ENCODE measurements around the gene PDE4A. TPM values are rescaled to one million over a fixed set of nuclear protein-coding genes. Genes with fewer than 3 reads are reported as not detected.
"Not testable (repeated sequence)": the region's sequence is repeated elsewhere in the genome, so short reads cannot be mapped to it uniquely, and the experiment has no call there.

PDE4A gene
- total and polyA plus RNA-seq, 5 experiments from 2014 or later: 0.33 to 2.5 (median 0.99) TPM

GRCh38 chr19:10404888-10405820 is 15.2 kb upstream of the PDE4A start:
- POLR2A ChIA-PET: interaction anchor here (0.6 to 9.8 kb wide), 8 partner anchors 10 to 285 kb away, joined by 3 to 91 read pairs (median 9); partner anchors contain the start of genes EIF3G, ICAM1 and PDE4A
- no peak for ATAC-seq
- H3K27me3 Mint-ChIP-seq: no peaks in the 10 kb centered on the region
- H3K4me3 Mint-ChIP-seq: peak overlapping the region; percentile 91 to 98 (median 92)
- peak in 1 of 10 donors; percentile 39 for DNase-seq
- no peaks in the 10 kb centered on the region for H3K36me3 Mint-ChIP-seq
- peak overlapping the region; percentile 82 to 98 (median 98) for H3K27ac Mint-ChIP-seq
- peaks cover 34 to 85% (median 81%) of the 10 kb centered on the region in 4 donors for H3K4me1 Mint-ChIP-seq
- H3K9me3 Mint-ChIP-seq: peaks cover 0 to 2% (median 0%) of the 10 kb centered on the region in 9 donors

GRCh38 chr19:10406191-10406590 is 14.1 kb upstream of the PDE4A start:
- POLR2A ChIA-PET: interaction anchor here (0.6 to 9.8 kb wide), 7 partner anchors 9 to 39 kb away, joined by 3 to 91 read pairs (median 12); partner anchors contain the start of gene PDE4A
- H3K4me3 Mint-ChIP-seq: peak overlapping the region in 4 of 10 donors; percentile 14 to 96 (median 38)
- H3K27me3 Mint-ChIP-seq: no peaks in the 10 kb centered on the region
- ATAC-seq: no peak
- DNase-seq: no peak
- H3K36me3 Mint-ChIP-seq: no peaks in the 10 kb centered on the region
- peaks cover 34 to 85% (median 78%) of the 10 kb centered on the region in 4 donors for H3K4me1 Mint-ChIP-seq
- H3K9me3 Mint-ChIP-seq: peaks cover 0 to 2% (median 0%) of the 10 kb centered on the region in 9 donors
- peak overlapping the region in 5 of 10 donors; percentile 15 to 91 (median 70) for H3K27ac Mint-ChIP-seq

GRCh38 chr19:10407096-10407495 is 13.2 kb upstream of the PDE4A start:
- POLR2A ChIA-PET: interaction anchor here (0.6 to 9.8 kb wide), 6 partner anchors 8 to 1121 kb away, joined by 3 to 91 read pairs (median 4); no protein-coding TSS in a partner anchor
- DNase-seq: no peak
- Mint-ChIP-seq H3K27ac (peak overlapping the region in 8 of 10 donors; percentile 35 to 91 (median 64)), H3K4me1 (peaks cover 33 to 85% (median 77%) of the 10 kb centered on the region in 4 donors), H3K36me3 (no peaks in the 10 kb centered on the region), H3K9me3 (peaks cover 0 to 2% (median 0%) of the 10 kb centered on the region in 9 donors), H3K27me3 (no peaks in the 10 kb centered on the region), H3K4me3 (peak overlapping the region in 4 of 10 donors; percentile 16 to 65 (median 52))
- ATAC-seq: no peak

GRCh38 chr19:10408511-10409283 is 11.6 kb upstream of the PDE4A start:
- Mint-ChIP-seq H3K36me3 (no peaks in the 10 kb centered on the region), H3K9me3 (peaks cover 0 to 2% (median 0%) of the 10 kb centered on the region in 9 donors), H3K4me1 (peaks cover 22 to 86% (median 72%) of the 10 kb centered on the region in 4 donors)

GRCh38 chr19:10411224-10411623 is 9.1 kb upstream of the PDE4A start:
- DNase-seq, H3K9me3 Mint-ChIP-seq: not testable (repeated sequence)
- POLR2A ChIA-PET: interaction anchor here (8.6 kb wide), 1 partner anchor 7 kb away, joined by 91 read pairs; the partner anchor contains the start of gene CDC37

More at GRCh38 chr19:10408511-10409283, 11.6 kb upstream of the PDE4A start:
- Mint-ChIP-seq H3K27ac (peak overlapping the region; percentile 10 to 94 (median 87)), H3K4me3 (peak overlapping the region; percentile 26 to 85 (median 62)), H3K27me3 (no peaks in the 10 kb centered on the region)
- DNase-seq (peak in 2 of 10 donors; percentile 39 to 51), ATAC-seq (peak; percentile 12 to 21)
- POLR2A ChIA-PET: interaction anchor here (0.6 to 9.8 kb wide), 6 partner anchors 7 to 78 kb away, joined by 3 to 91 read pairs (median 8); no protein-coding TSS in a partner anchor

GRCh38 chr19:10412257-10412977 is 7.9 kb upstream of the PDE4A start:
- DNase-seq (peak in 2 of 10 donors; percentile 45 to 47), ATAC-seq (peak in 1 of 2 donors; percentile 28)
- H3K4me1 Mint-ChIP-seq: peaks cover 19 to 75% (median 54%) of the 10 kb centered on the region in 4 donors
- POLR2A ChIA-PET: interaction anchor here (0.6 to 8.6 kb wide), 6 partner anchors 8 to 1354 kb away, joined by 3 to 91 read pairs (median 4); partner anchors contain the start of genes CDC37 and MRPL4
- peaks cover 2 to 10% (median 5%) of the 10 kb centered on the region in 5 donors for H3K27me3 Mint-ChIP-seq
- H3K4me3 Mint-ChIP-seq: peak overlapping the region in 9 of 10 donors; percentile 22 to 69 (median 42)
- H3K27ac Mint-ChIP-seq: peak overlapping the region in 8 of 10 donors; percentile 59 to 91 (median 70)
- H3K36me3 Mint-ChIP-seq: no peaks in the 10 kb centered on the region
- H3K9me3 Mint-ChIP-seq: peaks cover 0 to 3% (median 0%) of the 10 kb centered on the region in 9 donors

More at GRCh38 chr19:10411224-10411623, 9.1 kb upstream of the PDE4A start:
- not testable (repeated sequence) for H3K4me3 Mint-ChIP-seq, ATAC-seq, H3K36me3 Mint-ChIP-seq, H3K27me3 Mint-ChIP-seq
- H3K4me1 Mint-ChIP-seq: peaks cover 13 to 75% (median 56%) of the 10 kb centered on the region in 4 donors
- peak overlapping the region in 6 of 10 donors; percentile 17 to 72 (median 42) for H3K27ac Mint-ChIP-seq

GRCh38 chr19:10416083-10416379 is 4.3 kb upstream of the PDE4A start:
- Mint-ChIP-seq H3K36me3 (peaks cover 0 to 5% (median 4%) of the 10 kb centered on the region in 3 donors), H3K9me3 (peaks cover 0 to 3% (median 0%) of the 10 kb centered on the region in 9 donors), H3K27ac (peak overlapping the region in 9 of 10 donors; percentile 63 to 99 (median 92)), H3K4me3 (peak overlapping the region; percentile 57 to 76 (median 62)), H3K27me3 (peaks cover 16 to 38% (median 24%) of the 10 kb centered on the region in 5 donors), H3K4me1 (peaks cover 20 to 63% (median 50%) of the 10 kb centered on the region in 4 donors)
- ATAC-seq (no peak), DNase-seq (no peak)
- POLR2A ChIA-PET: interaction anchor here (1.0 to 8.6 kb wide), 2 partner anchors 11 to 14 kb away, joined by 3 to 91 read pairs; partner anchors contain the start of gene CDC37

GRCh38 chr19:10416380-10417257 is 3.7 kb upstream of the PDE4A start:
- DNase-seq (peak; percentile 88 to 99 (median 97)), ATAC-seq (peak; percentile 56 to 69)
- H3K4me3 Mint-ChIP-seq: peak overlapping the region; percentile 61 to 80 (median 74)
- peak overlapping the region; percentile 63 to 99 (median 95) for H3K27ac Mint-ChIP-seq
- H3K27me3 Mint-ChIP-seq: peaks cover 21 to 44% (median 30%) of the 10 kb centered on the region in 5 donors
- peaks cover 0 to 3% (median 0%) of the 10 kb centered on the region in 9 donors for H3K9me3 Mint-ChIP-seq
- POLR2A ChIA-PET: interaction anchor here (0.9 to 8.6 kb wide), 4 partner anchors 12 to 20 kb away, joined by 3 to 91 read pairs (median 5); partner anchors contain the start of gene CDC37
- peaks cover 0 to 5% (median 4%) of the 10 kb centered on the region in 3 donors for H3K36me3 Mint-ChIP-seq
- peaks cover 24 to 63% (median 51%) of the 10 kb centered on the region in 4 donors for H3K4me1 Mint-ChIP-seq

- Mint-ChIP-seq H3K4me3 (peak overlapping the region in 9 of 10 donors; percentile 51 to 77 (median 62)), H3K4me1 (peaks cover 27 to 61% (median 46%) of the 10 kb centered on the region in 4 donors), H3K9me3 (peaks cover 0 to 3% (median 0%) of the 10 kb centered on the region in 9 donors), H3K36me3 (peaks cover 0 to 5% (median 4%) of the 10 kb centered on the region in 3 donors), H3K27ac (peak overlapping the region in 9 of 10 donors; percentile 48 to 99 (median 81)), H3K27me3 (peaks cover 28 to 54% (median 39%) of the 10 kb centered on the region in 5 donors)
- ATAC-seq (no peak), DNase-seq (no peak)
- POLR2A ChIA-PET: interaction anchor here (0.9 to 8.6 kb wide), 3 partner anchors 12 to 21 kb away, joined by 3 to 91 read pairs (median 7); partner anchors contain the start of gene CDC37
Observed at GRCh38 chr19:10417541-10418234, 2.6 kb upstream of the PDE4A start.

- peaks cover 0 to 3% (median 0%) of the 10 kb centered on the region in 9 donors for H3K9me3 Mint-ChIP-seq
- no peak for ATAC-seq
- H3K4me3 Mint-ChIP-seq: peak overlapping the region in 9 of 10 donors; percentile 51 to 77 (median 62)
- peaks cover 28 to 57% (median 39%) of the 10 kb centered on the region in 5 donors for H3K27me3 Mint-ChIP-seq
- peaks cover 0 to 5% (median 4%) of the 10 kb centered on the region in 3 donors for H3K36me3 Mint-ChIP-seq
- peak in 1 of 10 donors; percentile 34 for DNase-seq
- H3K4me1 Mint-ChIP-seq: peaks cover 27 to 58% (median 45%) of the 10 kb centered on the region in 4 donors
- peak overlapping the region in 9 of 10 donors; percentile 34 to 94 (median 76) for H3K27ac Mint-ChIP-seq
- POLR2A ChIA-PET: interaction anchor here (1.8 to 8.6 kb wide), 2 partner anchors 12 to 14 kb away, joined by 7 to 91 read pairs; partner anchors contain the start of gene CDC37
Observed at GRCh38 chr19:10418235-10418484, 2.2 kb upstream of the PDE4A start.
